ENCODE measurements around the gene ALDH1A2. TPM values are rescaled to one million over a fixed set of nuclear protein-coding genes. Genes with fewer than 3 reads are reported as not detected.
"Not testable (repeated sequence)": the region's sequence is repeated elsewhere in the genome, so short reads cannot be mapped to it uniquely, and the experiment has no call there.

Gene ALDH1A2
- total RNA-seq, 1 experiment from 2014 or later: 1.5 TPM

GRCh38 chr15:58037723-58038301, 27.7 kb downstream of the ALDH1A2 start:
- CTCF ChIA-PET: no interaction called here
- TF ChIP-seq EZH2 (IDR thresholded peaks at IDR 0.05; ENCODE audit: borderline replicate concordance, low read depth, low read length, poor library complexity, severe bottlenecking) (no peak), CTCF (conservative IDR thresholded peaks at IDR 0.05; ENCODE audit: low read depth, low read length) (no peak)
- Histone ChIP-seq H3K36me3 (ENCODE audit: insufficient read depth, low read length, poor library complexity, severe bottlenecking) (no peaks in the 10 kb centered on the region), H3K27ac (ENCODE audit: low read depth, low read length, poor library complexity, severe bottlenecking) (no peak overlapping the region), H3K27me3 (replicated peaks; ENCODE audit: insufficient read depth, low read depth, low read length, poor library complexity) (no peaks in the 10 kb centered on the region), H3K9me3 (ENCODE audit: low read depth, low read length, poor library complexity, severe bottlenecking) (no peaks in the 10 kb centered on the region), H3K4me3 (ENCODE audit: low read depth, low read length, poor library complexity, severe bottlenecking) (no peak overlapping the region), H3K4me1 (ENCODE audit: insufficient read depth, low read length, poor library complexity, severe bottlenecking) (peaks cover 14% of the 10 kb centered on the region)
- DNase-seq (ENCODE audit: low spot score): no peak
- no TSS peak for BruUV-seq (replicated peaks)
- intact Hi-C loops (cut with micrococcal nuclease; ENCODE audit: unreplicated experiment): no loop called here
- POLR2A ChIA-PET (ENCODE audit: low non-redundant PET): no interaction called here

GRCh38 chr15:58036579-58036978, 28.9 kb downstream of the ALDH1A2 start:
- BruUV-seq (replicated peaks): no TSS peak
- intact Hi-C loops (cut with micrococcal nuclease; ENCODE audit: unreplicated experiment): no loop called here
- DNase-seq (ENCODE audit: low spot score): no peak
- no peaks in the 10 kb centered on the region for H3K27me3 ChIP-seq (replicated peaks; ENCODE audit: insufficient read depth, low read depth, low read length, poor library complexity)
- POLR2A ChIA-PET (ENCODE audit: low non-redundant PET): no interaction called here
- no peaks in the 10 kb centered on the region for H3K36me3 ChIP-seq (ENCODE audit: insufficient read depth, low read length, poor library complexity, severe bottlenecking)
- H3K4me1 ChIP-seq (ENCODE audit: insufficient read depth, low read length, poor library complexity, severe bottlenecking): peaks cover 14% of the 10 kb centered on the region
- no peak overlapping the region for H3K4me3 ChIP-seq (ENCODE audit: low read depth, low read length, poor library complexity, severe bottlenecking)
- no peak overlapping the region for H3K27ac ChIP-seq (ENCODE audit: low read depth, low read length, poor library complexity, severe bottlenecking)
- no peaks in the 10 kb centered on the region for H3K9me3 ChIP-seq (ENCODE audit: low read depth, low read length, poor library complexity, severe bottlenecking)
- no peak for TF ChIP-seq EZH2 (IDR thresholded peaks at IDR 0.05; ENCODE audit: borderline replicate concordance, low read depth, low read length, poor library complexity, severe bottlenecking)
- TF ChIP-seq CTCF (conservative IDR thresholded peaks at IDR 0.05; ENCODE audit: low read depth, low read length): no peak
- CTCF ChIA-PET: no interaction called here

GRCh38 chr15:58028392-58028791, 37.1 kb downstream of the ALDH1A2 start:
- H3K4me1 ChIP-seq (ENCODE audit: insufficient read depth, low read length, poor library complexity, severe bottlenecking); H3K27me3 ChIP-seq (replicated peaks; ENCODE audit: insufficient read depth, low read depth, low read length, poor library complexity); H3K27ac ChIP-seq (ENCODE audit: low read depth, low read length, poor library complexity, severe bottlenecking); H3K36me3 ChIP-seq (ENCODE audit: insufficient read depth, low read length, poor library complexity, severe bottlenecking); POLR2A ChIA-PET (ENCODE audit: low non-redundant PET); BruUV-seq (replicated peaks); H3K9me3 ChIP-seq (ENCODE audit: low read depth, low read length, poor library complexity, severe bottlenecking); intact Hi-C loops (cut with micrococcal nuclease; ENCODE audit: unreplicated experiment); DNase-seq (ENCODE audit: low spot score); H3K4me3 ChIP-seq (ENCODE audit: low read depth, low read length, poor library complexity, severe bottlenecking); CTCF ChIA-PET: not testable (repeated sequence)

GRCh38 chr15:58026552-58026951, 39.0 kb downstream of the ALDH1A2 start:
- Histone ChIP-seq H3K27ac (ENCODE audit: low read depth, low read length, poor library complexity, severe bottlenecking) (no peak overlapping the region), H3K36me3 (ENCODE audit: insufficient read depth, low read length, poor library complexity, severe bottlenecking) (no peaks in the 10 kb centered on the region), H3K4me1 (ENCODE audit: insufficient read depth, low read length, poor library complexity, severe bottlenecking) (no peaks in the 10 kb centered on the region), H3K4me3 (ENCODE audit: low read depth, low read length, poor library complexity, severe bottlenecking) (no peak overlapping the region), H3K9me3 (ENCODE audit: low read depth, low read length, poor library complexity, severe bottlenecking) (no peaks in the 10 kb centered on the region), H3K27me3 (replicated peaks; ENCODE audit: insufficient read depth, low read depth, low read length, poor library complexity) (no peaks in the 10 kb centered on the region)
- TF ChIP-seq CTCF (conservative IDR thresholded peaks at IDR 0.05; ENCODE audit: low read depth, low read length) (no peak), EZH2 (IDR thresholded peaks at IDR 0.05; ENCODE audit: borderline replicate concordance, low read depth, low read length, poor library complexity, severe bottlenecking) (no peak)
- intact Hi-C loops (cut with micrococcal nuclease; ENCODE audit: unreplicated experiment): no loop called here
- ChIA-PET POLR2A (ENCODE audit: low non-redundant PET) (no interaction called here), CTCF (no interaction called here)
- no TSS peak for BruUV-seq (replicated peaks)
- DNase-seq (ENCODE audit: low spot score): no peak
